Hindlimb muscle (tissue), 1 donor: ENCODE results near the gene FARS2. TPM values are rescaled to one million over a fixed set of nuclear protein-coding genes. Genes with fewer than 3 reads are reported as not detected.

ENCODE experiments used
- DNase-seq: peaks from one replicate; pipeline ENCODE4 v3.0.0-alpha.2; 2013
- polyA plus RNA-seq: library from polyadenylated mRNA; unstranded; fragments of 120-200 nt; gene quantifications from one replicate; pipeline ENCODE4 v1.2.1, GENCODE V29; 2013; ENCODE audit not compliant: insufficient read length

The FARS2 gene
- polyA plus RNA-seq, 1 donor: 12.0 TPM

DNA sequence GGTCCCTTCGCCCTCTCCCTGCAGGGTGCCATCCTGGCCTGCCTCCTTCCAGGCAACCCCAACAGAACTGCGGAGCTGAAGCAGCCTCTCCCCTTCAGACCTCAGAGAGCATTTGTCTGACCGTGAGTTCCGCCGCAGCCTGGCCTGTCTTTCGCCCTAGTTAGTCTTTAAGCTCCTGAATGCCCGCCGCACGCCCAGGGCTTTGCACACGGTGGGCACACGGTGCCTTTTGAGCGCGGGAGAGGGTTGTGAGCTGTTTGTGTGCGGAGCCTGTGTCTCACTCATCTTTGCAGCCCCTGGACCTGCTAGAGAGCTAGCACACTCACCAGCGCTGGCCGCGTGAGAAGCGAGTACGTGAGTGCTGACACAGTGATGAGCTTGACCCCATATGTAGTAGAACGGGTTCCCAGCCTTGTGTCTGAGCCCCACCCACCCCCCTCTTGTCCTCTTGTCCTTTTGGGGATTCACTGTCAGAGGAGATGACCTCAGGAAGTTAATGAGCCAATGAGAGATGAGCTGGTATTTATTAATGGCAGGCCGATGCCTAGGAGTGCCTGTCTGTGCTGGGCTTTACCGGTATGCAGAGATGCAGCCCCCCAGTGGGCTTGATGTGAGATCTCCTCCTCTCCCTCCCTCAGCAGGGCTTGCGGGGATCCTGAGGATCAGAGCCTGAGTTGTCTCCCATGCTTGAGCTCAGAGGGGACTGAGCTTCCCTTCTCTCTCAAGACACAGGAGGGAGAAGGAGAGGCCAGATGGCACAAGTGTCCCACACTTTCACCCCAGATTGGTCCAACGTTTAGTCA, 249.2 kb downstream of the FARS2 start:
- DNase-seq: no peak

DNA sequence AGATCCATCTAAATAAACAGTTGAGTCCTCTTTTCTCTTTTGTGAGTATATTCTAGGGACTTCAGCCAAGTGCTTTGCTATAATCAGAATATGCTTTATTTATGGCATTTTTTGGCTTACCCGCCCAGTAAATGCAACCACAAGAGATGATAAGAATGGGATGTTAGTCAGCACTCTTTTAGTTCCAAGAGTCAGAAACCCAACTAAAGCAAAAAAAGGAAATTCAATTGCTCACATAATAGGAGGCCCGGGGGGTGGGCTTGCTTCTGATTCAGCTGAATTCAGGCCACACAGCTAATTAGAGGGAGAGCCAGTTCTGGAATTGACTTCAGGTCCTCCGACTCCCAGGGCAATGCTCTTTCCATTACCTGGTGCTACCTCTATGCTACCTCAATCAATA, 250.6 kb downstream of the FARS2 start:
- DNase-seq: no peak

DNA sequence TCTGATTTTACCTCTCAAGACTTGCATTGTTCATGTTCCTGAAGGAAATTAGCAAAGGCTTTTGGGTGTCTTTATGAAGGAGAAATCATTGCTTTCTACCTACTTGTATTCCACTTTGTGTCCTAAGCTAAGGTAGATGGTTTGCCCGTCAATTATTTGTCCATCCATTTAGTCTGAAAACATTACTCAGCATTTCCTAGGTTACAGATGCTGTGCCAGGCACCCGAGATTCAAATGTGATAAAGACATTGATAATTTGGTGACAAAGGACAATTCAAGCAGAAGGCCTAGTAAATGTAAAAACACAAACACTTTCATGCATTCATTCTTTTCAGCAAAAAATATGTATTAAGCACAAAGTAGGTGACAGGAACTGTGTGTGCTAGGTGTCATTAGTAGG, 251.1 kb downstream of the FARS2 start:
- no peak for DNase-seq

DNA sequence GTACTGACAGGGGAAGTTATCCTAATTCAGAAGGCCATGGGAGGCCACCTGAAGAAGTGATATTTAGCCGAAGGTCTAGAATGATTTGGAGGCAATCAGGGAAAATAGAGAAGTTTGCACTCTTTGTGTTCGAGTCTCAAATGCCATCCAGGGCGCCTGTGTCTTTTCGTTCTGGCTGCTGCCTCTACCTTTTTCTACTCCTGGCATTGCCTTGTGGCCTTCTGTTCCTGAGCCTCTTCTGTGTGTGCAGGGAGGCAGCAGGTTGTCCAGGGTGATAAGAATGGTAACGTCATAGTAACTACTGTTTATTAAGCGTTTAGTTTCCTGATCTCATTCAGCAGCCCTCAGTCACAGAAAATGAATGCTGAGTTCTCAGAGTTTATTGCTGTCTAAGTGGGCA, 252.1 kb downstream of the FARS2 start:
- DNase-seq: no peak

DNA sequence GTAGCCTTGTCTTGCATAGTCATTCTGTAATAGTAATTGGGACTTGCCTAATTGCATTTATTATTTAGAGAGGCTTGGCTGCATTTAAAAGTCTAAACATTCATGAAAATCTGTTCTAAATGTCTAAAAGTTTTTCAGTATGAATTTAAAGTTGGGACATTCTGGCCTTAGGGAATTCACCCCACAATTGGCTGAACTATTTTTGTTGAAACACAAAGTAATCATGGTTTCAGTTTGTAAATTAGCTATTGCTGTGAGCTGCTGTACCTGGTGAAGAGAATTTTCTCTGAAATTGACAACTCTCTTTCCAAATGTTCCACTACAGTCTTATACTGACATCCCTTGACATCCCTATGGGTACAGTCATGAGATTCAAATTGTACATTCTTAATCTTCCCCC, 253.0 kb downstream of the FARS2 start:
- no peak for DNase-seq

DNA sequence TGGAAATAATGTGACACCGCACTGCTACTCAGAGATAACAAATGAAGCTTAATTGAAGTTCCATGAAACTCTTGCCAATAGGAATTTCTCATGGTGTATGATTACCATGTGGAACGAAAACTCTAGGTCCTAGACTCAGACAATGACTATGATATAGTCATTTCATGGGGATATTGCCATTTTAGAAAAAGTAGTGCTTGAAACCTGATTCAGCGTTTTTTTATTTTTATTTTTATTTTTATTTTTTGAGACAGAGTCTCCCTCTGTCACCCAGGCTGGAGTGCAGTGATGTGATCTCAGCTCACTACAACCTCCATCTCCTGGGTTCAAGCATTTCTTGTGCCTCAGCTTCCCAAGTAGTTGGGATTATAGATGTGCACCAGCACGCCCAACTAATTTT, 253.9 kb downstream of the FARS2 start:
- DNase-seq: no peak

DNA sequence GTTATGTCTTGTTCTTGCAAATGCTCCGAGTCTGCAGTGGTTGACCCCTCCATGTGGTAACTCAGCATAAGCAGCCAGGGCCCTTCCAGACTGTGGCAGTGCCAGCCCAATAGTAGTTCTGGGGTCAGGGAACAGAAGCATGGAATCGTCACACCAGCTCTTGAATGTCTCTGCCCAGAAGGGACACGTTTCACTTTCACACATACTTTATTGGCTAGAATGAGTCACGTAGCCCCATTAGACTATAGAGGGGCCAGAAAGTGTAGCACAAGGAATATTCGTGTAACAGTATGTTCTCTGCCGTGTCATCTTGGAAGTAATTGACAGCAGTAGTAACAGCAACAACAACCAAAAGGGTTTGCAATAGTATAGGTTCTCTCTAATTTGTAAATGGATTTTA, 254.7 kb downstream of the FARS2 start:
- no peak for DNase-seq

DNA sequence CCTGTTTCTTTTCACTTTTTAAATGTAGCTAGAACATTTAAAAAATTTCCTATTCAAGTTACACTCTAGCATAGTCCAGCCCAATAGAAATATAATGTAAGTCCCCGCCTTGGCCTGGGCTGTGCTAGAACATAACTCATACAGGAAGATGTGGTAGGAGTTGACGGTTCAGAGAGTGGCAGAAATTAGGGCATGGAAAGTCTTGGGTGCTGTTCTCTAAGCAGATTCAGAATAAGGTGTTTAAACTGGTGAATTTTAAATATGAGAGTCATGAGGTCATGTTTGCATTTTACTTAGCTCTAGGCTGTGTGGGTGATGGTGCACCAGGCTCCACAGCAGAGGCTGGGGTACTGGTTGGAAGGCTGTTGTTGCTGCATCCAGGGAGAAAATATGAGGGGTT, 256.5 kb downstream of the FARS2 start:
- no peak for DNase-seq

DNA sequence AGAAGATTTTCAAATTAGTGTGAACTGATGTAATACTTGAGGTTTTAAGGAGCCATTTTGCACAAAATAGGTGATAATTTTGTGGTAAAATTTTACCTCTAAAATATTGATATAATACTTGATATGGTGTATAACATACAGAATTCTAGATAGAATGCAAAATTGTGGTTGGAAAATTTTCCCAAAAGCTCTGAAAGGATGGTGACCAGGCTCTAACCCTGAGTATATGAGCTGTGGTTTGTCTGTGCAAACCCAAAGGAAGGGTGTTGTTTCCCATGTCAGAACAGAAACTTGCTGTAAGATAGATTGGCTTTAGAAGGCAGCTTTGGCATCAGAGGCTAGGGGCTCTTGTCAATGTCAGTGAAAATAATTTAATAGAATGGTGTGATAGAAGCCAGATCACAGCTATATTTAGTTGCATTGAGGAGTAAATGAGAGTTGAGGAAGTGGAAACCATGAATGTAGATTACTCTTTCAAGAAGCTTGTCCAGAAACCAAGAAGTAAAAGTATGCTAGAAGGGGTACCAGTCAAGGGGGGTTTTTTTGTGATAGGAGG, 257.7 kb downstream of the FARS2 start:
- no peak for DNase-seq

DNA sequence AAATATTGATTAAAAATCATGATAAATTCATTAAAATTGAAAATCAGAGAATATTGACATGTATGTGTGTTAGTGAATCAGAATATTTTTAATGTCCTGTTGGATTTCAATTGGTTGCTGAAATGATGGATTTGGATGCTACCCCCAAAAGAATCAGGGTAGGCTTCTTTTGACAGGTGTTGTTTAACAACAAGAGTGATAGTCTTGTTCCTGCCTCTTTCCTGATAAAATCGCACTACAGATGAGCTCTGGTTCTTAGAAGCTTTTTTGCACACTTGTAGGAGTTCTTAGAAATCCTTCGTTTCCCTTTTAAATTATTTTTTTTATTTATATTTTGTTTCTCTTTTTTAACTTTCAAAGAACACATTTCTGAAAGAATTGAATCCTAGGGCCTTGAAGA, 259.5 kb downstream of the FARS2 start:
- DNase-seq: no peak

DNA sequence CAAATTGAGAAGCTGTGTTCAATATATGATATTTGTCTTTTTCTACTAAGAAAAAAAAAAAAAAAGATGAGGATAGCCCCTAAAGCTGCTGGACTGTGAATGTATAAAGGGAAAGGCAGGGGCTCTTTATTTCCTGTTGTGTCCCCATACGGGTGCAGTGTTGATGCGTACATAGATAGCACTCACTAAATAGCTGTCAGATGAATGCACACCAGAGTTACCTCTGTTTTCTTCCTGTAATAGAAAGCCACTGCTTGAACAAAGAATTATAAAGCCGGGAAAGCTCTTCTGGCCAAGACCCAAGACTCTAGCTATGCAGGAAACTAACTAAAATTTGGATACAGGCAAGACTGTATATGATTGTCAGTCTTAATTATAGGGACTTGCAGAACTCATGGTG, 260.0 kb downstream of the FARS2 start:
- DNase-seq: no peak

DNA sequence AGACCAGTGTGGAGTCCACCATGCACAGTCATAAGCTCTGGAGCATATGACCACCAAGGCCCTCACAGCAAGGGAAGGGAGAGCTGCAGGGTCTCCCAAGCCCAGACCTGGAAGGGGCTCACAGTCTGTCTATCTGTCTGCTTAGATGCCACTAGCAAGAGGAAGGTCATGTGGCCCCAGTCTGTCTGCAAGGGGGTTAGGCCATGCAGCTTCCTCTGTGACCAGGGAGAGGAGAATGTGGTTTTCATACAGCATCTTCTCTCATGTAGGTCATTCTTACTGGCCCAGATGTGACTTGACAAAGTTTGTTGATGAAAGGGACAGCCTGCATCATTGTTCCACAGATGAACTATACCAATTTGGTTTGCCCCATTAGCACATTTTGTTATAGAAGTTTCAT, 260.8 kb downstream of the FARS2 start:
- no peak for DNase-seq

DNA sequence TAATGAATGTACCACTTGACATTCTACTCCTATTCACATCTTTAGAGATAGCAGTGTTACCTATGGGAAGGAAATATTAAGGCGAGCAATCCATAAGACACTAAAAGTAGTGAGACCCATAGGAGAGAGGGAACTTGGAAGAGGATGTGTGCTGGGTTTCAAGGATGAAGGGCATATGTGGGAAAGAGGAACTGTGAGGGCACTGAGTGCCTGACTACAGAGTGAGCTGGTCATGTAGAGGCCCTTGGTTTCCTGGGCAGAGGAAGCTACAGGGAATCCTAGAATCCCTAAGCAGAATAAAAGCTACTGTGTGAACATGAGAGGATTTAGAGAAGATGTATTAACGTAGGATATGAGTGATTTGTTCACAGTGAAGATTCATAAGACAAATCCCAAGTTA, 262.8 kb downstream of the FARS2 start:
- no peak for DNase-seq

DNA sequence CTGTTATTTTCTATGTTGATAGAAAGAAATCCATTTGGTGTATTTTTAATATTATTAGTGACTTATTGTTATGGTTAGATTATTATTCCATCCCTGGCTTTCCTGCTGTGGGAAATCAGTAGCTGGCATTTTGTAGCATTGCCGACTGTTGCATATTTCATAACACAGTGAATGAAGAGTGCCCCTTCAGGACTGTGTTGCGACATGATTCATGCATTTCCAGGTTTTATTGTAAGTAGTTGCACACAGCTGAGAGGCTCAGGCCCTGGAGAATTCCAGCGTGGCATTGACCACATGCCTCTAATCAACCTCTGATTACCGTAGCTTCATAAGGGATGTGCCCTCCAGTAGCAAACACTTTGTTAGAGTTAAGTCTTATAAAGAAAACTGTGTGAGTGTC, 263.9 kb downstream of the FARS2 start:
- no peak for DNase-seq

DNA sequence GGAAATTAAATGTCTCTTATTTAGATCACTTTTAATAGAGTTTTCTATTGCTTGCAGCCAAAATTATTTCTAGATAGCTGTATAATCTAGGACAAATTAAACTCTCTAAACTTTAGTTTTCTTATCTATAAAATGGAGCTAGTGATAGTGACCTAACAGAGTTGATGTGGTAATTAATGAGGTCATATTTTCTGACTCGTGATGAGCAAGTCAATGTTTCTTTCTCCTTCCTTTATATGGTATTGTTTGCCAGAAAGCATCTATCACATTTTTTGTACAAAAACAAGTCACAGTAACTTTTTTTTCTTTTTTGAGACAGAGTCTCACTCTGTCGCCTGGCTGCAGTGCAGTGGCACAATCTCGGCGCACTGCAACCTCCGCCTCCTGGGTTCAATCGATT, 267.7 kb downstream of the FARS2 start:
- no peak for DNase-seq

DNA sequence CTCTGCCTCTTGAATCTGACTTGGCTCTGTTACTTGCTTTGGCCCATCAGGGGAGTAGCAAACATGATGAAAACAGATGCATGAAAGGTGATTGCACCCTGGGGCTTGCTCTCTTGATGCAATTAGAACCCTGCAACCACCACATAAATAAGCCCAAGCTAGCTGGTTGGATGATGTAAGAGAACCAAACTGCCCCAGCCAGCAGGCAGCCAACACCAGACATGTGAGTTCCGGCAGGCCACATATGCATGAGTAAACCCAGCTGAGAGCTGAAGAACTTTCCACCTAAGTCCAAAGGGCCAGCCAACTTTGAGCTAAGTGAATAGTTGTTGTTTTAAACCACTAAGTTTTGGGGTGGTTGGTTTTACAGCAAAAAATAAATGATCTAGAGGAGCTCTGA, 268.4 kb downstream of the FARS2 start:
- DNase-seq: no peak

DNA sequence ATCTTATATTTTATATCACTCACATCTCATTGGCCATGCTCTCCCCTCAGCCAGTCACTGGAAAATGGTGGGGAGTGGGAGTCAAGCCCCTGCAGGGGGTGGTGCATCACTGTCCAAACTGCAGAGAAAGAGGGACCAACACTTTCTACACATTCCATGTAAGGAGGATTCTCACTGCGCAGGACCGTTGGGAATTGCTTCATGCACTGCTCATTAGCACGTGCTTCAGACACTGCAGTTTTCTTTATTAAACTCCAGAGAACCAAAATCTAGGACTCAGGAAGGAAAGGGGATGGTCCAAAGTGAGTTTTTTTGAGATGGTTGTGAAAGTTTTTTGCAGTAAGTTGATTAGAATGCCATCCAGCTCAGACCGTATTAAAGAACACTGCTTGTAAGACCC, 269.8 kb downstream of the FARS2 start:
- DNase-seq: no peak

DNA sequence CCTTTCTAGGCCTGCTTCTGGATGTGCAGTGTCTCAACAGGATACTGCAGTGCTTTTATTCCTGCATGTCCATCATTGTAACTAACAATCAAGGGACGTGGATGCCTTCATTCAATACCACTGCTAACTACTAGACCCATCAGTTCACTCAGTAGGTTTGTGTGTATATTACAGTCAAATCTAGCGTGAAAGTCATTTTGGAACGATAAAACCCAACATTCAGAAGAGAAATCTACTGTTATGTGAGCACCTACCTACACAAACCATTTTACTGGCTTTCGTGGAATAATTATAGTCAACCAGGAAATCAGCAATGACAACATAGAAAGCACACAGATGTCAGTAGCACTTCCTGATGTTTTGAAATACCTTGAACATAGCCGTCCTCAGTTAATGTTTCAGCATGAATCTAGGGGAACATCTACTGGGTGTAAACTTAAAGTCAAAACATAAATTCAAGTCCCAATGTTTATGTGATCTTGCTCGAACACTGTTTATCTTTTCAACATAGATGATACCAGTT, 270.6 kb downstream of the FARS2 start:
- DNase-seq: no peak

DNA sequence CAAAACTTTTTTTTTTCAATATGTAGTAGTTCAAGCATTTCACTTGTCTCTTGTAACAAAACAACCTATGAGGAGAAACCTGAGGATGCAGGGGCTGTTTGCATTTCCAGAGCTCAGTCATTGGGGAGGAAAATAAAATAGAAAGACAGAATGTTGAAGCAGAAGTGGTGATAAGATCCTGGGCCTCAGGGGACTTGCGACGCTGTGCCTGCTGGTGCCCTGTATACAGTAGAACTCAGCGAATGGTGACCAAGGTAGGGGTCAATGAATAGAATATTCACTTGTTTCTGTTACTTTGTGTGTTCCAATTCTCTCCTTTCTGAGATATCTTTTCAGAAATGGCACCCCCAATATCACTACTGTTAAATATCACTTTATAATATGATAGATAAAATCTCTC, 271.6 kb downstream of the FARS2 start:
- DNase-seq: no peak

DNA sequence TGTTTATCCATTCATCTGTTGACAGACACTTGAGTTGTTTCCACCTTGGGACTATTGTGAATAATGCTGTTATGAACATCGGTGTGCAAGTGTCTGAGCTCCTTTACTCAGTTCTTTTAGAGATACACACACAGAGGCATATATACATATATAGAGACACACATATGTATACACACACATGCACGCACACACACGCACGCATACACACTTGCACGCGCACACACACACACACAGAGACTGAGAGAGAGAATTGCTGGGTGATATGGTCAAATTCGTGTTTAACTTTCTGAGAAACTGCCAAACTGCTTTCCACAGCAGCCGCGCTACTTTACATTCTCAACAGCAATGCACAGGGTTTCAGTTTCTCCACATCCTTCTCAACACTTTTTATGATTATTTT, 273.3 kb downstream of the FARS2 start:
- no peak for DNase-seq

DNA sequence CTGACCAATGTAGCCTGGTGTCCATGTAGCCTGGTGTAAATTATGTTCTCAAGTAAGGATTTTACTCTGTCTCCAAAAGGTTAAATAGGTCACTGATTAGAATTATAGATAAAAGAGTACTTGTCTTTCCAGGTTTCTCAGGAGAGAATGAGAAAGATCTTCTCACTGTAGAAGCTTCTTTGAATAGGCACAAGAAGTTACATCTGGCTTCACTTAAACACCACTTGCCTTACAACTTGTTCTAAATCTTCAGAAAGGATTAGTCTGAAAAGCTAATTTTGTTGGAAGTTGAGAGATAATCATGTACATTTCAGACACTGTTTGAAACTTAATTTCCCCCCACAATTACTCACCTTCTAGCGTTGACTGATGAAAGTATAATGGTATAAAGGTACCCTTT, 275.3 kb downstream of the FARS2 start:
- DNase-seq: no peak

DNA sequence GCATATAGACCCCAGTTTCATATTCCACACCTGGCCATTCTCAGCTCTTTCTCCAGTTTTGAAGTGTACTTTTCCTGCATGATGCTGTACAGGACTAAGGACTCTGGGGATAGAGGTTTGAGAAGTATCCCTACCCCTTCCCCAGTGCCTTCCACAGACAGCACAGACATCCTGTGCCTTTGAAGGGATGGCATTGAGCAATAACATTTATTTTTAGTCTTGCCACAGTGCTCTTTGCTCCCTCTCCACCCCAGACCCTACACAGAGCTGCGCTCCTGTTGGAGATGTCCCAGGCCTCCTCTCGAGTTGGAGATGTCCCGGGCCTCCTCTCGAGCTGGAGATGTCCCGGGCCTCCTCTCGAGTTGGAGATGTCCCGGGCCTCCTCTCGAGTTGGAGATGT, 275.8 kb downstream of the FARS2 start:
- no peak for DNase-seq

DNA sequence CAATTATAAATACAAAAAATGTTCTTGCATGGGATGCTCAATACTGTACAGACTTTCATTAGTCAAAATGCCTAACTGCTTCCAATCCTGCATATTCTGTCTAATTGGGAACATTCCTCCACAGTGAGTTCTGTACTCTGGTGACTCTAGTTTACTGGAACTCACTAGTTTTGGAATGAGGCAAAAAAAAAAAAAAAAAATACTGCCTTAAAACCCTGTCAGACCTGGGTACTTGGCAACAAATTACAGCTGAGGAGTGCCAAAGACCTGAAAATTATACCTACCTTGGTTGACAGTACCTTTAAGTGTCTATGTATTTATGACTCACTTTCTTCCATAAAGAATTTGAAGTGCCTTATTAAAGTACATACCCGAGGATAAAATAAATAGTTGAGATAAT, 276.7 kb downstream of the FARS2 start:
- no peak for DNase-seq

DNA sequence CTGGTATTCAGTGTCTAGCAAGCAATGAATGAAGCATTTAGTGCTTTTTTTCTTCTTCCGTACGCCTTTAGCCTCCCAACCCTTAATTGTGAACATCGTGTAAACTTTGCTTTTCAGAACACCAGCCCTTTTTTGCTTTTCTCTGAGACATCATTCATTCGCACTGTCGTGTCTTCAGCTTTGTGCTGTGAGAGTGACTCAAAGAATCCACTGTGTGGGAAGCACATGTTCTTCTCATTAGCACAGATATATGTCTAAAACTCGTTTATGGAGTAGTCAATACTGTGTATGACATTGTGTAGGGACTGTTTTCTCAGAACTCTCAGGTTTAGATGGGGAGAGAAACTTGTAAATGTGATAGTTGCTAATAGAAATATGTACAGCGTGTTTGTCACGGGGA, 279.1 kb downstream of the FARS2 start:
- DNase-seq: no peak

DNA sequence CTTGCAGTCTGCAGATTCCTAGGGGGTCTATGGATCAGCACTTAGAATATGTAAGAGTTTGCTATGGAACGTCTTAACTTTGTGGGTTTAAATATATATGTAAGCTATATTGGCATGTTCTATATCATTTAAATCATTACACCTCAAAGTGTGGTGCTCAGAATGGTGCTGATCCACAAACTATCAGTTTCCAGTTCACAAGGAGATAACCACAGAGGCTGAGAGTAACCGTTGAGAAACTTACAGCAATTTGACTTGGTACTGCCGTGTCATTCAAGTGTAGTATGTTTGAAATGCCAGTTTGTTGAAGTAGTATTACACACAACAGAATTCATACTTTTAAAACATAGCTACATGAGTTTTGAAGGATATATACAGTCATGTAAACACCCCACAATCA, 279.7 kb downstream of the FARS2 start:
- DNase-seq: no peak
